ENCODE measurements around the gene CCDC14.

The CCDC14 gene

DNA sequence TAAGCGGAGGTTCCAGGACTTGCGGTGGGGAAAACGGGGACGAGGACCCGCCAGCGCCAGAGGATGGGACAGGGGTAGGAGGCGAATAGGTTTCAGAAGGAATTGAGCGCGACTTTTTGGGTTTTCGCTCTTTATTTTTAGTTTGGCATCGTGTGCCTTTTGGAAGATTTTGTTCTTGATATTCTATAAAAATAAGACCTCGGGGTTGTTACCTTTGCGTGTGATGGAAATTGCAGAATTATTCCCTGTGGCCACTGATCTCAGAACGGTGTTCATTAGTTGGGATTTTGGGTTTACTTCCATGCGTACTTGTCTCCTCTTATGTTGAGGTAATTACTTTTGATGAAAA, 453 bp upstream of the CCDC14 start:
- no peak for DNase-seq

DNA sequence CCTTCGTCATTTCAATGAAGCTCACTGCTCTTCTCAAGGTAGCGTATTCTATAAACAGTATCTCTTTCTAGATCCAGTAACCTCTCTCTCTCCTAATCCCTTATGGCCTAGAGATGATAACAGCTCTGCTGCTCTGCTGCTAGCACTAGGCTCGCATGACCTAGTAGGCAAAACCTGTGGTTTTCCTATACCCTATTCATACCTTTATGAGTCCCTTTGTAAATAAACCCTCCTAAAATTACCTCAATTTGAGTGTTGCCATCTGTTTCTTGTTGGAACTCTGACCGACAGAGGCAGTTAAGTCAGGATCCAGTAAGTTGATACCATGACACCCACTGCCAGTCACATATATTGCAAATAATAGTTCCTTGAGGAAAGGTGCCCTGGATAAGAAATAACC, 7.3 kb downstream of the CCDC14 start:
- DNase-seq = no peak

DNA sequence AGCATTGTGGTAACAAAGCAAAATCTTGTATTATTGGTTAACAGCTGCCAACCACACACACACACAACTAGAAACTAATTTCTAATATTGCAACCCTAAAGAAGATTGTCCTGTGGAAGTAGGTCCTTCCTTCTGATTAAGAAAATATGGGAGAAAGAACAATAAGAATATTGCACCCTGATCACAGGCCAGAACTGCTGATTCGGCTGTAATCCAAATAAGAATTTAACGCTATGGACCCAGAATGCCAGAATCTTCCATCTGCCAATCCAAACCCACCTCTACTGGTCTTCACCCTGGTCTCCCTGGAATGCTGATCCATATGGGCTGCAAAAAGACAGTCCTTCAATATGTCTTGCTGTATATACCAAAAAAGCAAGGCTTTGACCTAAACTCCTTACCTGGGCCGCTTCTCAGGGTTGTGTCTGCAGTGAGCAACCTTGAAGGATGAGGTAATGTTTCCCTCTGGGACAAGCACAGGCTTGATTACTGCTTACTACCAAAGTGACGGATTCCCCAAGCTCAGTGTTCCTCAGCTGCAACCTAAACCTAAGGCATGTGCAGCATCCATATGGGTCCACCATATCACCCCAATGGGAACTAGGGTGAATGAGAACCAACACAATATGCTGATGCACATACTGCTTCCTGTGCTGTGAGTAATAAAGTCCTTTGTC, 8.0 kb downstream of the CCDC14 start:
- no peak for DNase-seq

DNA sequence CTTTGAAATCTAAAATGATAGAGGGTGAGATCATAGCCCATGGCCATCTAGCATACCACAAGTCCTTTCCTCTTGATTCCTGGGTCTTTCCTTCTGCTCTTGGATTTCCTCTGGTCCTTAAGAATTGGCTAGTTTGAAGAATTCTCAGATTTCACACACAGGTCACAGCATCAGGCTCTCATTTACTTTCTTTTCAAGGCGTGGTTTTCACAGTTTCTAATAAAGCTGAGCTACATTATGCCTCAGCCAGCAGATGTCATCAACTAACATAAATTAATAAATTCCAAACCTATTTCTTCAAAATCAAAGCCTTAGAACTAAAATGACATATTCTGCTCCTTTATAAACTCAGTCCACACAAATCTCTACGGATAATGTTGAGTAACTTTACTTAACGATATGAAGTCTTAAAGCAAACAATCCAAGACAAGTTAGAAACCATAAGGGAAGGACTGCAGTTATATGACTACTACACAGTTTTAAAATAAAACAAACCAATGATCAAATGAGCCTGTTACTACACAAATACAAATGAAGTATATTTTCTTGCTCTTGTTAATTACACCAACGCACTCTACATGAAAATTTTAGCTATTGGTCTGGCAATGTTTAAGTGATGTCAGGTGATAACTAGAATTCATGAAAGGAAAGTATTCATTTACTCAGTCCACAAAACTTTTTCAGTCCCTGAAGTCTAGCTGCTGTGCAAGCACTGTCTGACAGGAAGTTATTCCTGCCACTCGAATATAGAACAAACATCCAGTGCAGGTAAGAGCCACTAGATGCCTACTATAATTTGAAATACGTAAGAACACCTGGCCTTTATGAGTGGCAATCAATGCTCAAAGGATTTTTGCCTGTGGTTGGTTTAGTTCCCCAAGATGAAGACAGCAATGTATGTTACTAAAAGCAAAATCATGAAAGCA, 9.2 kb downstream of the CCDC14 start:
- DNase-seq = no peak

DNA sequence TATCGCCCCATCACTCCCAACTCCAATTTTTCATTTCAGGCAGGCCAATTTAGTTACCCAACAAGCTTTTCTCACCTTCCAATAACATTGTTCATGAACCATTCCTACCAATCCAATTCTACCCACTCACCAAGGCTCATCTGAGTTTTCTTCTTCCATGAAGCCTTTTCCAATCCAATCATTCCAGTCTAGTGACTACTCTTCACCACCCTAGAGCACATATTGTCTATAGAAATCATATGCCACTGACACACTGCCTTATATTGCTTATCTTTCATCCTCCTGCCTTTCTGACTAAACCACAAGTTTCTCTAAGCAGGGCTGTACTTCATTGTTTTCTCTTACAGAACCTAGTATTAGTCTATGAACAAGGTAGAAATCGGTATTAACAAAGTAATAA, 11.4 kb downstream of the CCDC14 start:
- DNase-seq = no peak

DNA sequence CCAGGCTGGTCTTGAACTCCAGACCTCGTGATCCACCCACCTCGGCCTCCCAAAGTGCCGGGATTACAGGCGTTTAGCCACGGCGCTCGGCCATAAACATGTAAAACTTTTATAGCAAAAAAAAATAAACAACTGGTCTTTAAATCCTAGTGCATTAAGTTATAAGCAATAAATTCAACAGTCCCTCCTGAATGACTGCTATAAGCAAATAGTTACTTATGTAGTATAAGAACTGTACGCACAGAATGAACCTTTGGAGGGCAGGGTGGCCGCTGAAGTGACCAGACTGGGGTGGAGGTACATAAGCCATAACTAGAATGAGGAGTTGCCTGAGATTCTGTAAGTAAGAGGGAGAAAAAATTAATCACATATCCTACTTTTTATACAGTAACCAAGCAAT, 12.6 kb downstream of the CCDC14 start:
- no peak for DNase-seq

DNA sequence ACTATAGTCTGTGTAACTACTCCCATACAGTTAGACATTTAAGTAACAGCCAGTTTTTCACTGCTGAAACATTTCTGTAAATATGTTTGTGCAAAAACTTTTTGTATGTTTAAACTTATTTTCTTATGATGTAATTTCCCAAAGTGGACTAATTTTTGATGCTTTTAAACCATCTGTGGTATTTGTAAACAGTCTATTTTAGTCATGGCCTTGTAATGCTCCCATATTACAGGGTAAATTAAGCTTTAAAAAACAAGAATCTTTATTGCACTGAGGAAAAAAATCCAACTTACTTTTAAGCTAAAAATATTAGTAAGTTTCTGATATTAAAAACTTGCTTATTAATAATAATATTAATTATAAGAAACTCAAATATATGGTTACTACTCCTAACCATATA, 13.5 kb downstream of the CCDC14 start:
- DNase-seq = no peak

DNA sequence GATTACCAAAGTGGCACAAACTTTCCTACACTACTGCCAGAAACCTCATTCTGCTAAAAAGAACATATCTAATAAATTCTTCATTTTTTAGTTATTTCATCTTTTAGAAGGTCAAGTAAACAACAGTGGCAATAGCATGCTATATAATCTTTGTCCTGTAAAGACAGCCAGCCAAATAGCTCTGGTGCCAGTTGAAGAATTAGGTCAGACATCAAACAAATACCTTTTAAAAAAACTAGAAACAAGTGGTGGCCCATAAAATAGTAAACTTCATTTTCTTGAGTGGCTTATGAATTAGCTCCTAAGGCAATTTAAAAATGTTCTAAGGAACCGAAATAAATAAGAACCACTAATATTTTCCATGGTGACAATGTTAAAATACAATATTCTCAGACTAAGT, 19.5 kb downstream of the CCDC14 start:
- no peak for DNase-seq

DNA sequence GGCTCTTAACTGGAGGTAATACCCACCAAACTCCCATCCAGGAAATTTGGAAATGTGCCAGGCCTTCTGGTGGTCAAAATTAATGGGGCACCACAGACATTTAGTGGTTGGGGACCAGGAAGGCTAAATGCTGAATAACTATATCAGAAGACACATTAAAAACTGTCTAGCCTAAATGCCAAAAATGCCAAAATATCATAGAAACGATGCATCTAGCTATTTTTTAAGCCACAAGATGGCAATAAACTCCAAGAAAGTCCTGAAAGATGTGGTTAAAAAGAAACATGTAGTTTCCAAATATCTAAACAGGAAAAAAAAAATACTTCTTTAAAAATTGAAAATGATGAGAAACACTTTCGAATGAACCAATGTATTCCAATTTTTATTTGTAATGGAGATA, 19.9 kb downstream of the CCDC14 start:
- DNase-seq = no peak

DNA sequence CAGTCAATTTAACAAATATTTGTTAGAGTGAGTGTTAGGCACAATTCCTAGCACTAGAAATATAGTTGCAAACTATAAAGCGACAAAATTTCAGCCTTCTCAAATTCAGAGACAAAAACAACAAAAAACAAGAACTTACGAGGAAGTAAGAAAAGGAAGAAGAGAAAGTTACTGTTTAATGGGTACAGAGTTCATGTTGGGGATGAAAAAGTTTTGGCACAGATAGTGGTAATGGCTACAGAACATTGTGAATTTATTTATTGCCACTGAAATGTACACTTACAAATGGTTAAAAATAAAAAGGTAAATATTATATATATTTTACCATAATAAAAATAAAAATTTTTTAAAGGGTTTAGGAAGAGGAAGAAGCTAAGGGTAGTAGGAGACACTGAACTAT, 21.3 kb downstream of the CCDC14 start:
- no peak for DNase-seq

DNA sequence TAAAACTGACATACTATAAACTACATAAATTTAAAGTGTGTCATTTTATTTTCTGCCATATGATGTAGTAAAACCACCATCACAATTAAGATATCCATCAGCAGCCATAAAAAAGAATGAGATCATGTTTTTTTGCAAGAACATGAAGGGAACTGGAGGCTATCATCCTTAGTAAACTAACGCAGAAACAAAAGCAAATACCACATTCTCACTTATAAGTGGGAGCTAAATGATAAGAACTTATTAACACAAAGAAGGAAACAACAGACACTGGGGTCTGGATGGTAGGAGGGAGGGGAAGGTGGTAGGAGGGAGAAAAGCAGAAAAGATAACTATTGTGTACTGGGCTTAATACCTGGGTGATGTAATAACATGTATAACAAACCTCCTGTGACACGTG, 24.6 kb downstream of the CCDC14 start:
- no peak for DNase-seq

DNA sequence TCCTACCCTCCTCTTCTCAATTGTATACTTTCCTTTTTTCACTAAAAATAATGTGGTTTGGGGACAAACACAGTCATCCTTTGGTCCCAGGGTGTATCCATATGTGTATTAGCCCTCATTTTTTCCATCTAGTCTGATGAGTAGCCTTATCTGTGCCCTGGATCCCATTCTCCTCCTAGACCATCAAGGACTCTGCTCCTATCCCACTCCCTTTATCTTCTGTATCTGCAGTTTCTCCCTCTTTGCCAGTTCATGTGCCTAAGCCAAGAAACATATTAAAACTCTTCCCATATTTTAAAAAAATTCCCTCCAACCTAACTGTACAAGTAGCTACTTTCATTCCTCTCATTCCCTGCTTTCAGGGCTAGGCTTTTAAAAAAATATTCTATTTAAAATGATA, 25.2 kb downstream of the CCDC14 start:
- DNase-seq = no peak

DNA sequence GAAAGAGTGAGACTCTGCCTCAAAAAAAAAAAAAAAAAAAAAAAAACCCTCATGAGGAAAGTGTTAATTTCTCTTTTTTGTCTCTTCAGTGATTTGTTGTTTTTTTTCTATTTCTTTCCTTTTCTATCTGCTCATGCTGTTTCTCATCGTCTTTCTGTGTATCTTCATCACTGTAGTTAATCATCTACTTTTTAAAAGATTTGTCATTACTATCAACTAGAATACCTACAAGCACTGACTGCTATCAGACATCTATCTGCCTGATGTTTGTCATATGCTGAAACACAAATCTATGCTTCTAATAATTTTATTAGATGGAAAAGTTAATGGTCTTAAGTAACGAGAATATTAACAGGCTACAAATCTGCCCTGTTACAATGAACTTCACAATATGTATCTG, 26.8 kb downstream of the CCDC14 start:
- DNase-seq = no peak

DNA sequence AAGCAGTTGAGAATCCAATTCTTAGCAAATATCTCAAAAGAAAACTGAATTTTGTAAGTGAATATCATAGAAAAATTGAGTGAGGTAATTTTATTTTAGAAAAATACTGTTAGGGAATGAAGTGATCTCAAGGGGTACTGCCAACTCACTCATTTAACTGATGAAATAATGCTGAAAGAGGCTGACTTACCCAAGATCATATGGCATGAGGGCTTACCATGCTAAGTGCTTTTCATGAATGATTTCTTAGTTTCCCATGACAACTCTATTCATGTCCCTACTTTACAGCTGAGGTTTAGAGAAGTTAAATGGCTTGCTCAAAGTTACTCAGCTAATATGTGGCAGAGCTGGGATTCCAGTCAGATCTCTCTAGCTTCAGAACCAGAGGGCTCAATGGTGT, 30.6 kb downstream of the CCDC14 start:
- DNase-seq = no peak

DNA sequence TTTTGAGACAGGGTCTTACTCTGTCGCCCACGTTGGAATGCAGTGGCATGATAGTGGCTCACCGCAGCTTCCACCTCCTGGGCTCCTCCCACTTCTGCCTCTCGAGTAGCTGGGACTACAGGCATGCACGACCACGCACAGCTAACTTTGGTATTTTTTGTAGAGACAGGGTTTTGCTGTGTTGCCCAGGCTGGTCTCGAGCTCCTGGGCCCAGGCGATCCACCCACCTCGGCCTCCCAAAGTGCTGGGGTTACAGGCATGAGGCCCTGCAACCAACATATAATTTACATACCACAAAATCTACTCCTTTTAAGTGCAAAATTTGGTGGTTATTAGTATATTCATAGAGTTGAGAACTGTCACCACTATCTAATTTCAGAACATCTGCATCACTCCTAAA, 31.7 kb downstream of the CCDC14 start:
- DNase-seq = no peak

DNA sequence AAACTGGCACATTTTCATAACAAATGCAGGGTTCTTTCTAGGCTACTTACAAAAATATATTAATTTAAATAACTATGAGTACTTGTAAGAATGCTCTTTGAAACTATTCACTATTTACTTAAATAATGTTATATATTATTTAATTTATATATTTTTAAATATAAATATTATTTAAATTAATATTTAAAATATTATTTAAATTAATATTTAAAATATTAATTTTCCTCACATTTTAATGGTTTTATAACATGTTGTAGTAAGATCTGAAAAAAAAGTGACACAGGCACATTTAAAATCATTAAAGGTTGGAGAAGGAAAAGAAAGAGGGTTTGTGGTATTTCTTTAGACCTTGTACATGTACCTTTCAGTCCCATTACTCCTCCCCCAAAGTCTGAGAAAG, 34.6 kb downstream of the CCDC14 start:
- DNase-seq = no peak

DNA sequence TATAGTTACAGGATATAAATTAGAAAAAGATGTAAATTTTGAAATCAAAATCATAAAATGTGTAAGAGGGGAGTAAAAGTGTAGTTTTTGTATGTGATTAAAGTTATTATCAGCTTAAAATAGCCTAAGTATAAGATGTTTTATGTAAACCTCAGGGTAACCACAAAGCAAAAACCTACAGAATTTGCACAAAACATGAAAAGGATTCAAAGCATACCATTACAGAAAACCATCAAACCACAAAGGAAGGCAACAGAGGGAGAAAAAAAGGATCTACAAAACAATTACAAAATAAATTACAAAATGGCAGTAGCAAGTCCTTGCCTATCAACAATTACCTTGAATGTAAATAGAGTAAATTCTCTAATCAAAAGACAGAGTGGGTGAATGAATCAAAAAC, 40.2 kb downstream of the CCDC14 start:
- DNase-seq = no peak

DNA sequence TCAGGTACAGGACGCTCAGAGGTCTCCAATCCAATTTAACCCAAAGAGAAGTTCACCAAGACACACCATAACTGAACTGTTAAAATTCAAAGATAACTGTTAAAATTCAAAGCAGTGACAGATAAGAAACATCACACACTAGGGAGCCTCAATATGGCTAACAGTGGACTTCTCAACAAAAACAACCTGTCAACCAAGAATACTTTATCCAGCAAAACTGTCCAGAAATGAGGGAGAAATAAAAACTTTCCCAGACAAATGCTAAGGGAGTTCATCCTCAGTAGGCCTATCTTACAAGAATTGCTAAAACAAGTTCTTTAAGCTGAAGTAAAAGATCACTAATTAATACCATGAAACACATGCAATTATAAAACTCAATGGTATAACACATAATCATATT, 40.6 kb downstream of the CCDC14 start:
- no peak for DNase-seq

DNA sequence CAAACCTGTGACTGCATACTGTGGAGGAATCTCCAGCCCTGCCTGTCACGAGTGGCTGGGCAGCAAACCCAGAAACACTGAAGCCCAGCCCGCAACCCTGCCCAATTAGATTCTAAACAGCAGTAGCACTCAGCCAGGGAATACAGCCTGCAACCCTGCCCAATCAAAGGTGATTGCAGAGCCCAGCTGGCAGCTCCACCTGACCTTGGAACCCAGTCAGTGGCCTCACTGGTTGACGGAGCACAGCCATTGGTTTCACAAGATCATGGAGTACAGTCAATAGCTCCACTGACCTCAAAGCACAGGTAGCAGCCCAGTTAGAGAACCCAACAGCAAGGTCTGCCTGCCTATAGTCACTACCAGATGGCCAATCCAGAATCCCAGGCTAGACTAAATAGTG, 41.7 kb downstream of the CCDC14 start:
- DNase-seq = no peak

DNA sequence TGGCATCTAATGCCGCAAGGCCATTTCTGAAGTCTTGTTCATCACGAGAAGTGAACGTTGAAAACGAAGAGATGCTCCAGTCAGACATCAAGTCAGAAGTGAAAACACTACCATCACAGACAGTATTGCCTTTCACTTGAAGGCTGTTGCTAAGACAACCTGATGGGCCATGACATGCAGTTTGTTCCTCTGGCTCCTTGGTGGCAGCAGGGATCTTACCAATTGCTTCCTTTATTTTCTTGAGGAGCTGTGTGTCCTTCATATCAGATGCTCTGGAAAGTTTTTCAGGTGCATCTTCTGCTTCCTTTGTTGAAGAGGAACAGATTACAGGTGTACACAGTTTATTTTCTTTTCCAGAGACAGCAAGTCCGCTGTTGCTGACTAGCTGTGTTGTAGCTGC, 46.2 kb downstream of the CCDC14 start:
- DNase-seq = no peak

DNA sequence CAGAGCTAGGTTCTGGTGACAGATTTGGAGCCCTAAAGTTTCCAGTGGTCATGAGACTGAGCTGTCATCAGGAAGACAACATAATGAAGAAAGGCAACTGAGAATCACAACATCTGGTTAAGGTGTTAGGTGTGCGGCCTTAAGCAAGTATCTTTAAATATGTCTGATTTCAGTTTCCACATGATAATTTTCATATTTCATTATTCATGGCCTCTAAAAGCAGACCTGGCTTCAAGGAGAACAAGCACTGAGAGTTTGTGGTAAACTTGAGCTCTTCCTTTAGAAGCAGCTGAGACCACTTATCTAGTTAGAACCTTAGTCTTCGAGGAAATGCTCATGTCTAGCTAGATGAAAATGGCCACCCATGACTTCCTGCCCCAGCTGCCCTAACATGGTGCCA, 51.2 kb downstream of the CCDC14 start:
- no peak for DNase-seq

DNA sequence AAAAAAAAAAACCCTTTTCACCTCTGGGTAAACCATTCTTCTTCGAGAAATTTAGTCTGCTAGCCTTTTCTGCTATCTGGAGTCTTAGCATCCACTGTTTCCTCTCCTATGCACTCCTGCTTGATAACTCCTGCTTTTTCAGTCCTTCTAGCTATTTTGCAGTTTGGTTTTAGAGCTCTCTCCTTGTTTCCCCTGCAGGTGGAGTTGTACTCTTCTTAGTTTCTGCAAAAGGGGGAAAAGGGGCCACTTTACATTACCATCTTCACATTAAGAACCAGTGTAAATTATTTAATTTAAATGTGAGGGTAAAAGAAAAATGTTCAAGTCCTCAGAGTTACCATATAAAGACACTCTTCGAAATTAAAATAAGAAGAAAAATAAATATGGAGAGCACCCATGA, 53.3 kb downstream of the CCDC14 start:
- no peak for DNase-seq

DNA sequence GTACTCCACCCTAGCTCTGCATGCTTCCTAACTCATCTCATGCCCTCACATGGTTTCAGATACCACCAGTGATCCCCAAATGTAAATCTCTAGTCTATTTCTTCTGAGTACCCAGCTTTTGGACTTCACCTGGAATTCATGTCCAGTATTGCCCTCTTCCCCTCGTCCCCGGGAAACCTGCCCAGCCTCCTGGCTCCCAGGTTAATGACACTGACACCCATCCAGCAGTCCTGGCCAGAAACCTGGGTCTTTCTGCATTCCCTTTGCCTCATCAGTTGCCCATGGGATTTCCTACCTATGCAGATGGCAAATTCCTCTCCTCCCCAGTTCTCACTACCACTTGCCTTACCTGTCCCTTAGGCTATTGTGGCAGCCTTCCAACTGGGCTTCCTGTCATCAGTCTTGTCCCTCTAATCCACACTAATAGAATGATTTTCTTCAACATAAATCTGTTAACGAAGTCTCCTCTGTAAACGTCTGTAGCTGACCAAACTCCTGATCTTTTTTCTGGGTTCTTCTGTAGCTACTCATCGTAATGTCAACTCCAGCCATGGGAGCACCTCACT, 61.6 kb downstream of the CCDC14 start:
- DNase-seq = no peak

DNA sequence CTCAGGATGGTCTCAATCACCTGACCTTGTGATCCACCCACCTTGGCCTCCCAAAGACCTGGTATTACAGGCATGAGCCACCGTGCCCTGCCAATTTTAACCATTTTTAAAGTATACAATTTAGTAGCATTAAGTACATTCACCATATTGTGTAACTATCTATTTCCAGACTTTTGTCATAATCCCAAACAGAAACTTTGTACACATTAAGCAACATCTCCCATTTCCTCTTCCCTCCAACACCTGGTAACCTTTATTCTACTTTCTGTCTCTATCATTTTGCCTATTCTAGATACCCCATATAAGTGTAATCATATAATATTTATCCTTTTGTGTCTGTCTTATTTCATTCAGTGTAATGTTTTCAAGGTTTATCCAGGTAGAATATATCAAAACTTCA, 68.0 kb downstream of the CCDC14 start:
- no peak for DNase-seq

DNA sequence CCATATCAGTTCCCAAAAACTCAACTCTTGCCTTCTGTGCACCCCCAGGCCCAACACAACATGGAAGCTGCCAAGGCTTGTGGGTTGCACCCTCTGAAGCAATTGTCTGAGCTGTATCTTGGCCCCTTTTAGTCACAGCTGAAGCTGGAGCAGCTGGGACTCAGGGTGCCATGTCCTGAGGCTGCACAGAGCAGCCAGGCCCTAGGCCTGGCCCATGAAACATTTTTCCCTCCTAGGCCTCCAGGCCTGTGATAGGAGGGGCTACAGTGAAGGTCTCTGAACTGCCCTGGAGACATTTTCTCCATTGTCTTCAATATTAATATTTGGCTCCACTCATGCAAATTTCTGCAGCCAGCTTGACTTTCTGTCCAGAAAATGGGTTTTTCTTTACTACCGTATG, 68.8 kb downstream of the CCDC14 start:
- DNase-seq = no peak
